ENCODE measurements around the gene TOX2.

Gene TOX2

DNA sequence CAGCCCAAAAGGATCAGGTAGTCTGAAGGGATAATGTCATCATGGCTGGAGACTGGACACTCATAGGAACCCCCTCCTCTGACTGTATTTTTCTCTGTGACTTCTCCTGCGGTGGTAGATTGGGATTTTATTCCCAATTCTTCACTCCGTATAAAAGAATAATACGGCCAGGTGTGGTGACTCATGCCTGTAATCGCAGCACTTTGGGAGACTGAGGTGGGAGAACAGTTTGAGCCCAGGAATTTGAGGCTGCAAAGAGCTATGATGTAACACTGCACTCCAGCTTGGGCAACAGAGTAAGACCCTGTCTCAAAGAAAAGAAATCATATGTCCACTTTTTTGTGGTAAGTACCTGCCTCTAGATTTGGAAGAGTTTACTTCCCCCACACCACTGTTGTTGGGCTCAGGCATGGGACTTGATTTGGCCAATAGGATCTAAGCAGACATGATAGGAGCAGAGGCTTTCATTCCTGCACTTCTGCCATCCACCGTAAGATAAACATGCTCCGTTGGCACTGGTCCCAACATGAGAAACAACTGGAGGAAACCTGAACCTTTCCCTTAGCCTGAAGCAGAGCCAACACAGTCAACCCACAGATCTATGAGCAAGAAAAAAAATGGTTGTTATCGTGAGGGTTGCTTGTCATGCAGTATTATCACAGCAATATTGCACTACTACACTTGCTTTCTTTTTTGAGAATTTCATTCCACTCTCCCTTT, 190.3 kb downstream of the TOX2 start:
- ATAC-seq: no peak
- no peak for DNase-seq

DNA sequence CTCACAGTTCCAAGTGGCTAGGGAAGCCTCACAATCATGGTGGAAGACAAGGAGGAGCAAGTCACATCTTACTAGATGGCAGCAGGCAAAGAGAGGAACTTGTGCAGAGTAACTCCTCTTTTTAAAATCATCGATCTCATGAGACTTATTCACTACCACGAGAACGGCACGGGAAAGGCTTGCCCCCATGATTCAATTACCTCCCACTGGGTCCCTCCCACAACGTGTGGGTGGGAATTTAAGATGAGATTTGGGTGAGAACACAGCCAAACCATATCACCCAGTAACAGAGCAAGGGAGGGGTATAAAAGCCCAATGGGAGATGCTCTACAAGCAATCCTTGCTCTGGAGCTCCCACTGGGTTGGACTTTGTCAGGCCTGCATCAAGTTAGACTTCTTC, 192.0 kb downstream of the TOX2 start:
- no peak for DNase-seq
- ATAC-seq: no peak

DNA sequence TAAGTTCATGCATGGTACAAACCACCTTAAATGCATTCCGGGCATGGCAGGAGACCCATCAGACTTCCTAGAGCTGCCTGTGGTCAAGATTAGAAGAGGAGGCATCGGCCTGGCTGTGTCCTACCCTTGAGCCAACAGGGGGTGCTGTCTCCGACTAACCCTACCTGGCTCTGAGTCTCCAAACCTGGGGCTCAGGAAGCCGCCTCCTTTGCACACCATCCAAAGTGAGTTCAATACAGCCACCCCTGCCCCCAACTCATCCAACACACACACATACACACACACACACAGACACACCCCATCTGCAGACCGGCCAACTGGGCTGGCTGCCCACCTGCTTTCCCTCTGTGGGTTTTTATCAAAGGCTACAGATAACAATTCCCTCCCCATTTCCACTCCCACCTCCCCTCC, 195.3 kb downstream of the TOX2 start:
- DNase-seq: no peak
- no peak for ATAC-seq

DNA sequence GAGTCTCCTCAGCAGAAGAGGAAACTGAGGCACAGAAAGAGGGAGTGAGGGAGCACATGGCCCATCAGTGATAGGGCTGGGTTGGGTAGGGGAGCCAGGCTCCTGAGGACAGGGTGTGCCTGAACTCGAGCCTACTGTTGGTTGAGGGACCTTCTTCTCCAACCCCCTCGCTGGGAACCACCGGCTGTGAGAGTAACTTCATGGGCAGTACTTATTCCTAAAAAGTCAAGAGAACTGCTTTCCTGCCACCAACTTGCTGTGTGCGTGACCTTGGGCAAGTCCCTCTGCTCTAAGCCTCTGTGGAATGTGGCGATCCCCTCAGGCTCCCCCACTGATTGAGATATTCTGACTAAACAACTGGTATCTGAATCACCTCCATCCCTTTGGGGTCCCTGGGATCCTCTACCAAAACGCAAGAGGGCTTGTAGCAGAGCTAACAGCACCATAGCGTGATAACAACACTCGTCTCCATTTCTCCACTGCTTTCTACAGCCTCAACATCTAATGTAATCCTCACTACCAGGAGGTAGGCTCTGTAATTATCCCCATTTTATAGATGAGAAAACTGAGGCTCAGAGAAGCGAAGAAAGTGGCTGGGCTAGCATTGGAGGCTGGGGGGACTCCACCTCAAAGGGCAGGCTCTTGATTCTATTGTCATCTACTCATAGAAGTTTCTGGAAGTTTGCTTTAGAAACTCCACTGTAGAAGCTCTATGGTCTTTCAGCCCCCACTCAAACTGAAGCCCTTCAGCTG, 196.3 kb downstream of the TOX2 start:
- DNase-seq: no peak
- ATAC-seq: no peak

DNA sequence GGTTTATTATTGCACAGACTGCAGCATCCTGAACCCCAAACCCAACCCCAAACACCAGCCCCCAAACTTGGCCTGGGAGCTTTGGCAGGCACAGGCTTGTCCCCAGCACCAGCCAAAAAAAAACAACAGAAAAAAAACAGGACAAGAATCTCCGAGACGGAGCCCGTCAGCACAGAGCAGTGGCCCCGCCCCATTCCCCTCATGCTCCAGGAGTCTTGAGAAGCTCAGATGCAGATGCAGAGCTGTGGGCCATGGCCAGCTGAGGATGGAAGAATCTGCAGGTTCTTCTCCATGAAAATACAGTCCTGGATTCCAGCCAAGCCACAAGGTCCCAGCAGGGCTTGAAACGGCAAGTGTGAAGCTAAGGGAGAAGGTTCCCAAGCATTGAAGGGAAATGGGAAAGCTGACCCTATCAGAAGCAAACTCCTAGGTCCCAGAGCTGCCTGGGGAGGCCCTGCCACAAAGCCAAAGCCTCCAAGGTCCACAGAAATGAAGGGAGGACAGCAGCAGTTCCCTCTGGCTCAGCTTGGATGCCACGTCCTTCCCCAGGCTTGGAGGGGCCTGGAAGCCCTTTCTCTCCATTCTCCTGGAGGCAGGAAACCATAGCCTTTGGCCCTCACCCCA, 197.2 kb downstream of the TOX2 start:
- ATAC-seq (no peak), DNase-seq (no peak)

DNA sequence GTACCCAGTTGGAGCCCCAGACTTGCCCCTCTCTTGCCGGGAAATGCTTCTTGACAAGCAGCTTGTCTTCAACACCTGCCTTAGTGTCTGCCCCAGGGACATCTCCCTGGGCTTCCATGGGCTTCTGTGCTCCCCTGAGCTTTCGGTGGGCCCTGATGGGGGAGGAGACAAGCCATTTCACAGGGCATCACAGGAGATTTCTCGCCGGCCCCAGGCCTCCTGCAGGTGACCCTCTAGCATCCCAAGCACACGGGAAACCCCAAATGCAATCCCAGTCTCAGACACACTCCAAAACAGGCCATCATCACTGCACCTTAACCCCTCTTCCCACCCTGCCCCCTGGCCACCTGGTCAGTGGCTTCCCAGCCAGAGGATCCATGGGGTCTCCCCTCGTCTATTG, 197.8 kb downstream of the TOX2 start:
- no peak for DNase-seq
- no peak for ATAC-seq

DNA sequence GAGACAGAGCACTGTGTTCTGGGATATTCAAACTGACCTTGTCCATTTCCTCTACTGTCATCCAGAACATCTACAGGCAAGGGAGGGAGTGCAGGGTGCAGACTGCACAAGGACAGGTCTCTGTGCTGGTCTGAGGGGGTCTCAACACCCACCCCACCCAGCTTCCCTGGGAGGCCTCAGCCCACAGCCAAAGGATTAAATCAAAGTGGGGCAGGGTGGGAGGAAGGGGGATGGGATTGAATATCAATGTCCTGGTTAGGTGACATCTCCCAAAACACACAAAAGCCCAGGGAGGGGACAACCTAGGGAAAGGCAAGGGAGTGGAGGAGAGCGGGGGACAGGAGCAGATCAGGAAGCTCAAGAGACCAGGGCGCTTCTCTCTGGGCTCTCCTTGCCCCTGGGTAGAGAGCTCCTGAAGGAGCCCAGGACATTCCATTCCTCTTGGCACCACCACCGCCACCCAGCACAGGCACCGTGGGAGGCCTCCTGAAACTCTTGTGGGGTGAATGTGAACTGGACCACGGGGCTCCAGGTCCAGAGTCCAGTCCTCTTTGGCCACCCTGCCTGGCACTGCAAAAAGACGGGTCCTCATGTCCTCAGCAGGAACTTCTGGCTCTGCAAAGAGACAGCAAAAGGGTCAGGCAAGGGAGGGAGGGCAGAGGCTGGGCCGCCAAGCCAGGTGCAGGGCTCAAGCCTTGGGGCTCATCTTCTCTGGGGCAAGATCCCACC, 198.4 kb downstream of the TOX2 start:
- no peak for DNase-seq
- ATAC-seq: no peak

DNA sequence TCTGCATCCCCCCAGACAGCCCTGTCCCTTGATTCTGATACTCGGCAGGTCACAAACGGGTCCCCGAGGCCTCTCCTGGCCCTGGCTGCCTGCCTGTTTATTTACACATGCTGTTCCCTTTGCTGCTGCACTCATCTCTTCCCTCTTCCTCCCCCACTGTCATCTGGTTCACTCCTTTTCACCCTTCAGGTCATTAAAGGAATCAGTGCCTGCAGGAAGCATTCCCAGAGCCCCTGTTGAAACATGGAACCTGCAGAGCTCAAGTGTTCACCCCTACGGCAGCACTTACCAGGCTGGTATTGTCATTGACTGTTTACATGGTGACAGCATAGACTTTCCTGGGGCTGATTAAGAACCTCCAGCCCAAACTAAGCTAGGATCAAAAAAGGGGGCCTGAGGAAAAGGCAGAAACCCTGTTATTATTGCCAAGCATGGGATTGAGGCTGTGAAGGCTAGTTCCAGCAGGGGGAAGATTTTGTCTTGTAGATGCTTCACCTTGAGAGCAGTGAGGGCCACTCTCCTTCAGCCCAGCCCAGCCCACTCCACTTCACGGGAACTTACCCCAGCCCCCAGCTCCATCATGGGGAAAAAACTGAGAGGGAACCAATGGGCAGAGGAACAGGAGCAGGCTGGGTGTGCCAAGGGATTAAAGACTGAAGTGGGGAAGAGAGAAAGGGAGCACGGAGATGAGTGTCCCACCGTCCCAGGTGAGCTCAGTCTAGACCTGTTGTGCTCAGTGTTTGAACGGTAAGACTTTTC, 199.1 kb downstream of the TOX2 start:
- no peak for ATAC-seq
- no peak for DNase-seq

DNA sequence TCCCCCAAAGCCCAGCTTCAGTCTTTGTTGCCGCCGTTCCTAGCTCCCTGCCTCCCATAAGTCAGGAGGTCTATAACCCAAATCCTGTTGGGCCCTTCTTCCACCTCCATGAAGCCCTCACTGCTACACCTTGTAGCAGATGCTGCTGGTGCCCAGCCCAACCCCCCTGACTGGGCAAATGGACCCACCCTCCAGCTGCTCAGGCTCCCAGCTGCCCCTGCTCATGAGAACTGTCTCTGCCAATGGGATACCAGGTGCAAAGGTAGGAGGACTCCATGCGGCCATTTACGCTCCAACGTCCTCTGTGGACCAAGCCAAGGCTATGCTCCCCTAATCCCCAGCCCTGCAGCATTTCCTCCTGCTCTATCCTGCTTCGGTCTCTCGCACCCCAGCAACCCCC, 200.5 kb downstream of the TOX2 start:
- no peak for ATAC-seq
- no peak for DNase-seq

DNA sequence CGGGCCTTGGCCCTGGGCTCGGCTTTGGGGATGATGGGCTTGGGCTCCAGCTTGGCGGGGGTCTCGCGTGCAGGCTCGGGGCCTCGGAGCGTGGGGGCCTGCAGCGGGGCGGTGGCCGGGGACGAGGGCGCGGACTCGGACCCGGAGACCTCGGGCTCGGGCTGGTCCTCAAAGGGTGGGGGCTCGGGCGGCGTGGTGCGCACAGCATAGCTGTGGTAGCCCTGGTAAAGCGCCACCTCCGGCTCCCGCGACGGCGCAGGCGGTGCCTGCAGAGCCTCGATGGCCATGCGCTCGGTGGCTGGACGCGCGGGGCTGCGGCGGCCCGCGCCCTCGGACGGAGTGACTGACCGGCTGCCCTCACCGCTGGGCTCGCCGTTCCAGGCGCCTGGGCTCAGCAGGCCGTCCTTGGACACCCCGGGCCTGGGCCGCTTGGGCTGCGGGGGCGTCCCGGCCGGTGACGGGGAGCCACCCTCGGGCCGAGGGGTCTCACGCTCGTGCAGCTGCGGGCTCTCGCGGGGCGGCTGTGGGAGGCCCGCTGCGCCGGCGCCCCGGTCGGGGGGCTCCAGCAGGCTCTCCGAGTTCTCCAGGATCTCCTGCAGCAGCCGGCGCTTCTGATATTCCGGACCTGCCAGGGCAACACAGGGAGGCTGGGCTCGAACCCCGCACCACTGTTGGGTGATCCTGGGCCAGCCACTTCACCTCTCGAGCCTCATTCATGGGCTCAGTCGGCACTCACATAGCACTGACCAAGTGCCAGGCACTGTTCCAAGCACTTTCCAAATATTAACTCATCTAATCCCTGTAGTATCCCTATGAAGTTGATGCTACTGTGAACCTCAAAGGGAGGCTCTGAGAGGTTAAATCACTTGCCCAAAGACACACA, 201.4 kb downstream of the TOX2 start:
- ATAC-seq (no peak), DNase-seq (no peak)

DNA sequence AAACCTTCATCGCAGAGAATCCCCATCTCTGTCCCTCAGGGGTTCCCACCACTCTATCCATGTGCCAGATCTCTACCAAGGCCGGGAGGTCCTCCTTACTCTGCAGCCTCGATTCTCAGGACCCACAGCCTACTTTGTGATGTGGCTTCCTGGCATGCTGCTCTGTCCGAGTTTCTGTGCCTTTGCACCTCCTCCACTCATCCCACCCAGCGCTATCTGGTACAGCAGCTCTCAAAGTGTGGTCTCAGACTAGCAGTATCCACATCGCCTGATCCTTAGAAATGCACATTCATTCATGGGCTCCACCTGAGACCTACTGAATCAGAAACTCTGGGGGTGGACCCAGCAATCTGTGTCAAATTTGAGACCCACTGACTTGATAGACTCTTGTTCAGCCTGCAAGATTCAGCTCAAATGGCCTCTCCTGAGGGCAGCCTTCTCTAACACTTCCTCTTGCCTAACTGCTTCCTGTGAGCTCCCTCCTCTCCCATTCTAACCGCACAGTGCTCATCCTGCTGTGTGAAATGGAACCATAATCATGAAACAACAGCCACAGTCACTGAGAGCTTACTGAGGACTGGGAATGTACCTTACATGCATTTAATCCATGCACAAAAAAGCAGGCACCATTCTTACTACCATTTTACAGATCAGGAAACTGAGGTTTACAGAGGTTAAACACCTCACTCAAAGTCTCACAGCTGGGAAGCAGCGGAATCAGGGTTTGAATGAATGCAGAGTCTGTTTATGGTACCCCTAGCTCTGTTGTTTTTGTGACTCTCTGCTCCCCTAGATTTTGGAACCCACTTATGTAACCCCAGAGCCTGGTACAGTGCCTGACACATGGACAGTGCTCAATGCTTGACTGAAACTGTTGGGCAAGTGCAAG, 202.9 kb downstream of the TOX2 start:
- DNase-seq (no peak), ATAC-seq (no peak)

DNA sequence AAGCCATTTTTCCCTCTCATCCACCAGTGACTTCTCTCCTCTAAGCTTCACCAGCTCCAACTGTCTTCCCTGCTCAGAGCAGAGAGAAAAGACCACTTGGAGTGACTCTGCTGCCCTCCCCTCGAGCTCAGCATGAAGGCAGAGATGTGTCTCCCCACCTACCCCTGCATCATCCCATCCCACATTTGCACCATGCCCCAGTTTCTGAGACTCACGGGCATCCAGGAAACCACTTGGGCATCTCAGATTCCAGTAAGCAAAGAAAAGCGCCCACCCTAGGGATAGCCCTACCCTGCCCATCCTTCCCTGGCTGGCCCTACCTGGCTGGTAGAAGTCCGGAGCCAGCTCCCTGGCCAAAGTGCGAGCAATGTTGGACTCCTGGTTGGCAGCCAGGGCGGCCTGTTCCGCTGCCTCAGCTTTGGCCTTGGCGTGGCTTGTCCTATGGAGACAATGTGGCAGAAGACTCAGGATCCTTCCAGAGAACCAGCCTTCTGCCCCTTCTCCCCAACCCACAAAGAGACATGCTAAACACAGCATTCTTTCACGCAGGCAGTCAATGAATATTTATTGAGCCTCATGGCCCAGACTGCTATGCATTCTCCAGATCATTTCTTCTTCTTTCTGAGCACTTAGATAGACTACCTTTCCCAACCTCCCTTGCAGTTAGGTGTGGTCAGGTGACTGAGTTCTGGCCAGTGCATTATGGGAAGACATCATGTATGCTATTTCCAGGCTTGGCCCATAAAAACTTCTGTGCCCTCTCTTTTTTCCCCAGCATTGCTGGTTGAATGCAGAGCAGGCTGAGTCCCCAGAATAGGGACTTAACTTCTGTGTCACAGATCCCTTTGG, 203.8 kb downstream of the TOX2 start:
- ATAC-seq (no peak), DNase-seq (no peak)
